Thoracic aorta (tissue), 2 donors: Measurements from ENCODE around the gene ANO7. TPM values are rescaled to one million over a fixed set of nuclear protein-coding genes. Genes with fewer than 3 reads are reported as not detected.
"Not testable (repeated sequence)": the region's sequence is repeated elsewhere in the genome, so short reads cannot be mapped to it uniquely, and the experiment has no call there.

Experiments
- ATAC-seq: fragments of 150-250 bp; one replicate; pipeline ENCODE4 v1.8.0; 2017; ENCODE audit warnings: low read depth; ENCODE audit not compliant: insufficient number of reproducible peaks, low FRiP score
- DNase-seq: peaks from one replicate; pipeline ENCODE4 v3.0.0-alpha.2; 2020; ENCODE audit warnings: low spot score
- H3K27ac ChIP-seq, 2 donors: fragments of 200-600 bp; sonication (generic); 1 replicate in 1 of 2; 2 replicates in 1 of 2; pipeline ENCODE4 v1.5.1; 2016; ENCODE audit warnings: mild to moderate bottlenecking in 2 of 2, moderate library complexity in 2 of 2
- H3K27me3 ChIP-seq: fragments of 200-600 bp; sonication (generic); replicated peaks from 2 replicates; pipeline ENCODE4 v1.6.0; 2016; ENCODE audit warnings: mild to moderate bottlenecking; ENCODE audit not compliant: insufficient read depth
- H3K36me3 ChIP-seq: fragments of 200-600 bp; sonication (generic); one replicate; pipeline ENCODE4 v1.5.1; 2016
- H3K4me1 ChIP-seq, 2 donors: fragments of 200-600 bp; sonication (generic); 1 replicate in 1 of 2; 2 replicates in 1 of 2; pipeline versions ENCODE4 v1.5.1 to v1.6.0; 2016; ENCODE audit warnings: low read depth in 2 of 2, mild to moderate bottlenecking in 1 of 2; ENCODE audit not compliant: control insufficient read depth in 1 of 2
- H3K4me3 ChIP-seq: fragments of 200-600 bp; sonication (generic); 2 replicates; pipeline ENCODE4 v1.5.1; 2016; ENCODE audit warnings: mild to moderate bottlenecking
- H3K9me3 ChIP-seq: fragments of 200-600 bp; sonication (generic); 2 replicates; pipeline ENCODE4 v1.5.1; 2016
- total RNA-seq, 2 donors: library from RNA; depleted of rRNA; stranded (reverse); fragments of >200 nt; gene quantifications; one replicate each; pipeline versions ENCODE4 v1.1.0 to v1.2.3, GENCODE V29; 2016
- TF ChIP-seq, protein P1 (sequence below): fragments of 200-600 bp; sonication (generic); IDR thresholded peaks from one replicate; pipeline ENCODE4 v1.5.1; 2019; ENCODE audit warnings: antibody characterized with exemption

ANO7 gene
- total RNA-seq, 2 donors from 2014 or later, result 0.27 to 1.2 TPM

GRCh38 chr2:241191081-241191480, 2.6 kb downstream of the ANO7 start:
- TF ChIP-seq, protein P1, sequence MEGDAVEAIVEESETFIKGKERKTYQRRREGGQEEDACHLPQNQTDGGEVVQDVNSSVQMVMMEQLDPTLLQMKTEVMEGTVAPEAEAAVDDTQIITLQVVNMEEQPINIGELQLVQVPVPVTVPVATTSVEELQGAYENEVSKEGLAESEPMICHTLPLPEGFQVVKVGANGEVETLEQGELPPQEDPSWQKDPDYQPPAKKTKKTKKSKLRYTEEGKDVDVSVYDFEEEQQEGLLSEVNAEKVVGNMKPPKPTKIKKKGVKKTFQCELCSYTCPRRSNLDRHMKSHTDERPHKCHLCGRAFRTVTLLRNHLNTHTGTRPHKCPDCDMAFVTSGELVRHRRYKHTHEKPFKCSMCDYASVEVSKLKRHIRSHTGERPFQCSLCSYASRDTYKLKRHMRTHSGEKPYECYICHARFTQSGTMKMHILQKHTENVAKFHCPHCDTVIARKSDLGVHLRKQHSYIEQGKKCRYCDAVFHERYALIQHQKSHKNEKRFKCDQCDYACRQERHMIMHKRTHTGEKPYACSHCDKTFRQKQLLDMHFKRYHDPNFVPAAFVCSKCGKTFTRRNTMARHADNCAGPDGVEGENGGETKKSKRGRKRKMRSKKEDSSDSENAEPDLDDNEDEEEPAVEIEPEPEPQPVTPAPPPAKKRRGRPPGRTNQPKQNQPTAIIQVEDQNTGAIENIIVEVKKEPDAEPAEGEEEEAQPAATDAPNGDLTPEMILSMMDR, result no peak
- no peak overlapping the region for H3K4me3 ChIP-seq
- ATAC-seq, result no peak

DNA sequence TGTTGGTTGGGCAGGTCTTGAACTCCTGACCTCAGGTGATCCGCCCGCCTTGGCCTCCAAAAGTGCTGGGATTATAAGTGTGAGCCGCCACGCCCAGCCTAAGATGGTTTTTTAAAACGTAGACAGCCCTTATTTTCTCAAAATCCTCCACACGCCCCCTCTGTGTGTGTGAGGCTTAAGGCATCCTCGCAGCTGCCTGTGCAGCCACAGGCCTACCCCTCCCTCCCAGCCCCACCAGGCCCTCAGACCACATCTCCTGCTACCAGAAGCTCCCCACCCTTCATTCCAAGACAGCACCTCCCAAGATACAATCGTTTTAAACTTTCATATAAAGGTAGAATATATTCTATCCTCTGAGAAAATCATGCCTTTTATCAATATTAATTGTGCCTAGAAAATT, 4.8 kb downstream of the ANO7 start:
- no peaks in the 10 kb centered on the region for H3K9me3 ChIP-seq
- H3K36me3 ChIP-seq, result no peaks in the 10 kb centered on the region
- TF ChIP-seq, protein P1, result no peak
- DNase-seq (no peak), ATAC-seq (no peak)
- no peak overlapping the region for H3K27ac ChIP-seq
- no peaks in the 10 kb centered on the region for H3K4me1 ChIP-seq
- no peak overlapping the region for H3K4me3 ChIP-seq
- no peaks in the 10 kb centered on the region for H3K27me3 ChIP-seq

More at GRCh38 chr2:241191081-241191480, 2.6 kb downstream of the ANO7 start:
- Histone ChIP-seq H3K36me3 (no peaks in the 10 kb centered on the region), H3K27ac (no peak overlapping the region), H3K9me3 (no peaks in the 10 kb centered on the region), H3K4me1 (no peaks in the 10 kb centered on the region), H3K27me3 (no peaks in the 10 kb centered on the region)
- DNase-seq, result no peak

DNA sequence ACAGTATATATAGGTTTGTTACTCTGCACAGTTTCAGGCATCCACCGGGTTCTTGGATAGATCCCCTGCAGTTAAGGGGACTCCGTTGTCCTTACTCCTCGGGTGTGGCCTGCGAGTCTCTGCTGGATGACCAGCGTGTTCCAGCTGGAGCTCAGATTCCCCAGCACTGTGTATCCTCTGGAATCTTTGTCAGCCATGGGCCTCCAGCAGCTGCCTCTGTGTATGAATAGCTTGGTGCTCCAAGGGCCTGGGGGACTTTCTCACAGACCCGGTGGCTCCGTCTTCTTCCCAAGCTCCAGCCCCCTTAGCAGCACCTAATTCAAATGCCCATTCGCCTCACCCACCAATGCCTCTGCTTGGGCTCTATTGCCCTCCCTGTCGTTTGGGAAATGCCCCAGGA, 6.3 kb downstream of the ANO7 start:
- Histone ChIP-seq H3K9me3 (no peaks in the 10 kb centered on the region), H3K4me3 (no peak overlapping the region), H3K36me3 (no peaks in the 10 kb centered on the region), H3K4me1 (no peaks in the 10 kb centered on the region), H3K27me3 (no peaks in the 10 kb centered on the region), H3K27ac (no peak overlapping the region)
- DNase-seq (no peak), ATAC-seq (no peak)
- TF ChIP-seq, protein P1, result no peak

DNA sequence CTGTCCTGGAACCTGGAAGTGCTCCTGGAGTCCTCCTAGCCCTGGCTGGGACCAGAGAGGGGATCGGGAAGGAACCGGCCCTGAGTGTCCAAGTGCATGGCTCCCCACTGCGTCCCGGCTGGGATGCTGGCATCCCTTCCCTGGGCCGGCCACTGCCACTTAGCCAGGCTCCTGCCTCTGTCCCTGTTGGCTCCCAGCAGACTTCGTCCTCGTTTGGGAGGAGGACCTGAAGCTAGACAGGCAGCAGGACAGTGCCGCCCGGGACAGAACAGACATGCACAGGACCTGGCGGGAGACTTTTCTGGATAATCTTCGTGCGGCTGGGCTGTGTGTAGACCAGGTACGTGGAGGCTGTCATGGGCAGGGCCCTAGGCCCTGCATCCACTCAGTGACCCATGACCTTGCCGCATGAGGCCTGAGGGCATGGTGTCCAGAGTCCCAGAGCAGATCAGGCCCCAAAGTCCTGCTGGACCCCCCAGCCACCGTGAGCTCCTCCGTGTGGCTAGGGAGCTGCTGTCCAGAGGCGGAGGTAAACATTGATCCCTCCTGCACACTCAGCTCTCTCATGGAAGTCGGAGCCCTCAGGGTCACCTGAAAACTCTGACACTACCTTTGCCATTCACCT, 7.1 kb downstream of the ANO7 start:
- Histone ChIP-seq H3K9me3 (no peaks in the 10 kb centered on the region), H3K36me3 (no peaks in the 10 kb centered on the region), H3K4me3 (no peak overlapping the region), H3K4me1 (no peaks in the 10 kb centered on the region), H3K27me3 (no peaks in the 10 kb centered on the region), H3K27ac (no peak overlapping the region)
- DNase-seq, result no peak
- ATAC-seq, result no peak
- TF ChIP-seq, protein P1, result no peak

DNA sequence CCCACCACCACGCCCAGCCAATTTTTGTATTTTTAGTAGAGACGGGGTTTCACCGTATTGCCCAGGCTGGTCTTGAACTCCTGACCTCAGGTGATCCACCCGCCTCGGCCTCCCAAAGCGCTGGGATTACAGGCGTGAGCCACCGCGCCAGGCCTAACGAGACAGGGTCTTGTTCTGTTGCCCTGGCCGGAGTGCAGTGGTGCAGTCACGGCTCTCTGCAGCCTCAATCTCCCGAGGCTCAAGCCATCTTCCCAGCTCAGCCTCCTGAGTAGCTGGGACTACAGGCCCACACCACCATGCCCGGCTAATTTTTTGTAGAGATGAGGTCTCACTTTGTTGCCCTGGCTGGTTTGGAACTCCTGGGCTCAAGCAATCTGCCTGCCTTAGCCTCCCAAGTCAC, 8.8 kb downstream of the ANO7 start:
- not testable (repeated sequence) for DNase-seq, H3K27me3 ChIP-seq, H3K4me3 ChIP-seq, H3K4me1 ChIP-seq, H3K9me3 ChIP-seq, H3K36me3 ChIP-seq, ATAC-seq, H3K27ac ChIP-seq

DNA sequence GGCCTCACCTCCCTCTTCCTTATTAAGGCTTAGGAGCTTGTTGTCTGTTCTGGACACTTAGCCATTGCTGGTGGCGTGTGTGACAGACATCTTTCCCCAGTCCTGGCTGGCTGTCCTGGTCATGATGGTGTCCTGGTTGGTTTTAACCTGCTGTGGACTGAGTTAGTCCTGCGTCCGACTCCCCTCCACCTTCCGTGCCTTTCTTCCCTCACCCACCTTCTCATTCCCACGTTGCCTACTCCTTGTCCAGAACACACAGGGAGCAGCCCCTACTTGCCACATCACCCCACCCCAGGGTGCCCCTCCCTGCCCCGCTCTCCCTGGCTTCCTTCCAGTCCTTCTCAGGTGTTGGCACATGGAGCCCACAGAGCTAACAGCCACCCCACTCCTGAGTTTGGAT, 9.5 kb downstream of the ANO7 start:
- DNase-seq (no peak), ATAC-seq (no peak)
- H3K9me3 ChIP-seq, result no peaks in the 10 kb centered on the region
- no peaks in the 10 kb centered on the region for H3K4me1 ChIP-seq
- H3K4me3 ChIP-seq, result no peak overlapping the region
- TF ChIP-seq, protein P1, result no peak
- no peak overlapping the region for H3K27ac ChIP-seq
- no peaks in the 10 kb centered on the region for H3K27me3 ChIP-seq
- H3K36me3 ChIP-seq, result no peaks in the 10 kb centered on the region
